Measurements from ENCODE around the gene OR51B5.

DNA sequence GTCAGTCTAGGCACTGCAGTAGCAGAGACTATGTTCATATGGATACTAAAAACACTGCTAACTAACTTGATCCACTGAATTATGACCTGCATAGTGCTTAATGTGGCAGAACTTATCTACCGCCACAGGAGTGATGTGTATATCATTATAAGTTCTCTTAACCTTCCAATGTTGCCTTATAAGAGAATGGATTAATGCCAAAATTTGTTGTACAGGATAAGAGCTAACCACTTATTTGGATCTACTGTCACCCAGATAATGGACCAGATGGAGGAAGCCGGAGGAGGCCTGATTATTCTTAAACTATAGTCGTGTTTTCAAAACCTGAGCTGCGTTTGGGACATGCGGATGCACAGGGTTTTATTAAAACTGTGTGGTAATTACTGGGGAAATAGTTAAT, 39.7 kb downstream of the OR51B5 start:
- TF ChIP-seq, protein P1, sequence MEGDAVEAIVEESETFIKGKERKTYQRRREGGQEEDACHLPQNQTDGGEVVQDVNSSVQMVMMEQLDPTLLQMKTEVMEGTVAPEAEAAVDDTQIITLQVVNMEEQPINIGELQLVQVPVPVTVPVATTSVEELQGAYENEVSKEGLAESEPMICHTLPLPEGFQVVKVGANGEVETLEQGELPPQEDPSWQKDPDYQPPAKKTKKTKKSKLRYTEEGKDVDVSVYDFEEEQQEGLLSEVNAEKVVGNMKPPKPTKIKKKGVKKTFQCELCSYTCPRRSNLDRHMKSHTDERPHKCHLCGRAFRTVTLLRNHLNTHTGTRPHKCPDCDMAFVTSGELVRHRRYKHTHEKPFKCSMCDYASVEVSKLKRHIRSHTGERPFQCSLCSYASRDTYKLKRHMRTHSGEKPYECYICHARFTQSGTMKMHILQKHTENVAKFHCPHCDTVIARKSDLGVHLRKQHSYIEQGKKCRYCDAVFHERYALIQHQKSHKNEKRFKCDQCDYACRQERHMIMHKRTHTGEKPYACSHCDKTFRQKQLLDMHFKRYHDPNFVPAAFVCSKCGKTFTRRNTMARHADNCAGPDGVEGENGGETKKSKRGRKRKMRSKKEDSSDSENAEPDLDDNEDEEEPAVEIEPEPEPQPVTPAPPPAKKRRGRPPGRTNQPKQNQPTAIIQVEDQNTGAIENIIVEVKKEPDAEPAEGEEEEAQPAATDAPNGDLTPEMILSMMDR (IDR thresholded peaks at IDR 0.05) = no peak
- no peak for TF ChIP-seq EZH2 (IDR thresholded peaks at IDR 0.05; ENCODE audit: borderline replicate concordance, insufficient read depth, low read depth, low read length, poor library complexity, severe bottlenecking)
